ENCODE data around the gene KCTD3.

KCTD3 gene

DNA sequence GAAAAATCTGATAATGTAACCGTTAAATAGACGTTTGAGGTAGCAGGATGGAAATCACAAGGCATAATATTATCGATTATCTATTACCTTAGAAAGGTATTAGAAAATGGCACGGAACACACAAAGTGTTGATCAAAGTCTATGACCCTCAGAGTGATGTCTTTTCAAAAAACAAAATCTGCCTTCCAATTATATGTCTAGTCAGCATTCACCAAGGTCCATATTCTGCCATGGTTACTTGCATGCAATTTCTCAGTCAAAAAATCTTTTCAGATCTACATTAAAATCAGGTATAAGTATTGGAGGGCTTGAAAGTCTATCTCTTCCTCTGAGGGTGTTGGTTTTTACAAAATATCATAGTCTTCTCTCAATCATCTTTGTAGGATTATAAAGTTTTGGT, 81.9 kb downstream of the KCTD3 start:
- H3K9me3 ChIP-seq (ENCODE audit: control insufficient read depth in 2 of 2, low read length in 2 of 2): no peaks in the 10 kb centered on the region
- no peak overlapping the region for H3K4me3 ChIP-seq (ENCODE audit: low read length in 2 of 2)
- H3K27ac ChIP-seq (ENCODE audit: low read depth in 2 of 2, low read length in 2 of 2): no peak overlapping the region
- no peaks in the 10 kb centered on the region for H3K36me3 ChIP-seq (ENCODE audit: control insufficient read depth in 2 of 2, insufficient read depth in 2 of 2, low read length in 2 of 2)
- H3K4me1 ChIP-seq (ENCODE audit: control insufficient read depth in 2 of 2, insufficient read depth in 2 of 2, low read length in 2 of 2): no peaks in the 10 kb centered on the region
- no peaks in the 10 kb centered on the region for H3K27me3 ChIP-seq (ENCODE audit: control insufficient read depth in 2 of 2, insufficient read depth in 2 of 2, low read length in 2 of 2)
- H3K9ac ChIP-seq (ENCODE audit: low read depth in 1 of 2, low read length in 2 of 2): no peak overlapping the region

DNA sequence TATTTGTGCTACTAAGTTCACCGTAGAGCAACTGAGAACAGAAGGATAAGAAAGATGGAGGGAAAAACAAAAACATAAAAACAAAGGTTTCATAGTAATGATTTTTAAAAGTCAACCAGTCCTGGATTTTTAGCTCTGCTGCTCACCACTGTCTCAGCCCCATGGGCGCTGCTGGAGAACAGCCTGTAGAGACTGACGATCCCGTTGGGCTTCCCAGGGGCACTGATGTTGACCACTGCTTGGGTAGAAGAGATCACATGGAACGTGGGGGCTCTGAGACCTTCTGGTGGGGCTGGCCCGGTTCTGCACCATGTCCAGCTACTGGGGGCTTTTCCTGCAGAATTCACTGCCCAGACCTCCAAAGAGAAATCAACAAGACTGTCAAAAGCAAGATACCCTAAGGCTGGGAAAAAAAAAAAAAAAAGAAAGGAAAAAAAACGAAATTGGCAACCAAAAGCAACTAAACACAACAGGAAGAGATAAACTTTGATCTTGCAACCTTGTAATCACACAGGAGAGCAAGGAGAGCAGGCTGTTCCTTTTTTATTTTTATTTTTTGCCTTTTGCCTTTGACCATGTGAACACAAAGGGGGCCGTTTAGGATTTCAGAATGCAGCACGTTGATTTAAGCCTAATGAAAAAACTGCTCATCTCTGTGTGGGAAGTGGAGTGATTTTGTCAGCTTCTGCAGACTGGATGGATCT, 83.5 kb downstream of the KCTD3 start:
- Histone ChIP-seq H3K27me3 (ENCODE audit: control insufficient read depth in 2 of 2, insufficient read depth in 2 of 2, low read length in 2 of 2) (no peaks in the 10 kb centered on the region), H3K4me1 (ENCODE audit: control insufficient read depth in 2 of 2, insufficient read depth in 2 of 2, low read length in 2 of 2) (no peaks in the 10 kb centered on the region), H3K27ac (ENCODE audit: low read depth in 2 of 2, low read length in 2 of 2) (no peak overlapping the region), H3K4me3 (ENCODE audit: low read length in 2 of 2) (no peak overlapping the region), H3K9ac (ENCODE audit: low read depth in 1 of 2, low read length in 2 of 2) (no peak overlapping the region), H3K9me3 (ENCODE audit: control insufficient read depth in 2 of 2, low read length in 2 of 2) (no peaks in the 10 kb centered on the region), H3K36me3 (ENCODE audit: control insufficient read depth in 2 of 2, insufficient read depth in 2 of 2, low read length in 2 of 2) (no peaks in the 10 kb centered on the region)

DNA sequence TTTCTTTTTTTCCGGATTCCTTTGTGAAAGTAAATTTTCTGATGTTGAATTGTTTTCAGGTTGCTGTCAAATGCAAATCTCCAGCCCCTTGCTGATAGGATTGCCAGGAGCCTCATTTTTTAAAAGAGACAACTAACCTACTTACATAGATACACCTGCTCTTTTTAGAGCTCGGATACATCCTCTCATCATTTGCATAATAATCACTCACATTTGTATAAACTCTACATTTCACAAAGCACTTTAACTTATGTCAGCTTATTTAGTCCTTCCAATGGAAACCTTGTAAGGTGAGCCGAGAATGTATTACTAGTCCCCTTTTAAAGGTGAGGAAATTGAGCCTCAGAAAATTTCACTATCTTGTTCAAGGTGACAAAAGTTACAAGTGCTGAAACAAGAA, 84.8 kb downstream of the KCTD3 start:
- Histone ChIP-seq H3K9me3 (ENCODE audit: control insufficient read depth in 2 of 2, low read length in 2 of 2) (no peaks in the 10 kb centered on the region), H3K9ac (ENCODE audit: low read depth in 1 of 2, low read length in 2 of 2) (no peak overlapping the region), H3K36me3 (ENCODE audit: control insufficient read depth in 2 of 2, insufficient read depth in 2 of 2, low read length in 2 of 2) (no peaks in the 10 kb centered on the region), H3K4me3 (ENCODE audit: low read length in 2 of 2) (no peak overlapping the region), H3K27ac (ENCODE audit: low read depth in 2 of 2, low read length in 2 of 2) (no peak overlapping the region), H3K4me1 (ENCODE audit: control insufficient read depth in 2 of 2, insufficient read depth in 2 of 2, low read length in 2 of 2) (no peaks in the 10 kb centered on the region), H3K27me3 (ENCODE audit: control insufficient read depth in 2 of 2, insufficient read depth in 2 of 2, low read length in 2 of 2) (no peaks in the 10 kb centered on the region)

DNA sequence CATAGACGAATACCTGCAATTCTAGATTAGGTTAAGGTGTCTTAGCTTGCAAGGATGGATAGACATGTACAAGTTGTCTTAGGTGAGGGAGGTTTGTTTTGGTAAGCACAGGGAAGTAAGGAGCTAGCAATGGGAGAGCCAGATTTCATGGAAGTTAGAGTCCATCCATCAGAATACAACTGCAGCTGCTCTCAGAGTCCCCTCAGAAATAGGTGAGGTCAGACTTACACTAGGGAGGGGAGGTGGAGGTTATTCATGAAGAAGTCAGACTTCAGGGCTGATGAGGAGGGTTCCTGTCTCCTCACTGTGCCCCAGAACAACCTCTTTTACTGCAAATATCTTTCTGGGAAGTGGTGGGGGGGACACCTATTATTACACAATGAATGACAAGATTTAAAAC, 85.3 kb downstream of the KCTD3 start:
- no peaks in the 10 kb centered on the region for H3K4me1 ChIP-seq (ENCODE audit: control insufficient read depth in 2 of 2, insufficient read depth in 2 of 2, low read length in 2 of 2)
- H3K9ac ChIP-seq (ENCODE audit: low read depth in 1 of 2, low read length in 2 of 2): no peak overlapping the region
- H3K36me3 ChIP-seq (ENCODE audit: control insufficient read depth in 2 of 2, insufficient read depth in 2 of 2, low read length in 2 of 2): no peaks in the 10 kb centered on the region
- H3K9me3 ChIP-seq (ENCODE audit: control insufficient read depth in 2 of 2, low read length in 2 of 2): no peaks in the 10 kb centered on the region
- H3K27me3 ChIP-seq (ENCODE audit: control insufficient read depth in 2 of 2, insufficient read depth in 2 of 2, low read length in 2 of 2): no peaks in the 10 kb centered on the region
- H3K27ac ChIP-seq (ENCODE audit: low read depth in 2 of 2, low read length in 2 of 2): no peak overlapping the region
- no peak overlapping the region for H3K4me3 ChIP-seq (ENCODE audit: low read length in 2 of 2)

DNA sequence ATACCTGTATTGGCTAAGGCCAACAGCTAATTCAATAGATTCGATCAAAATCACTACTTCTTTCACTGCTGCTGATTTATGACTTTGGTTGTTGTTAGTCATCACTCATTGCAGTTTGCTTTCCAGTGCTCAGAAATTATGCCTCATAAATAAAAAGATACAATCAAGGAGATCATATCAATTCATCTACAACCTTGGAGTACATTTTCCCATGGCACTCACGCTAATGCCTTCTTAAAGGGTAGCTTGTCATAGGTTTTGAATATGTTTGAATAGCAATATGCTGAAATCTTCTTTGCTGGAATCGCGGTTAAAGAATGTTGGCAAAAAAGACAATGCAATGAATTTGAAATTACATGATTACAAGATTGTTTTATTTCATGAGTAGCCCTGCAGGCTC, 89.9 kb downstream of the KCTD3 start:
- no peak overlapping the region for H3K9ac ChIP-seq (ENCODE audit: low read depth in 1 of 2, low read length in 2 of 2)
- H3K4me3 ChIP-seq (ENCODE audit: low read length in 2 of 2): no peak overlapping the region
- no peaks in the 10 kb centered on the region for H3K27me3 ChIP-seq (ENCODE audit: control insufficient read depth in 2 of 2, insufficient read depth in 2 of 2, low read length in 2 of 2)
- H3K36me3 ChIP-seq (ENCODE audit: control insufficient read depth in 2 of 2, insufficient read depth in 2 of 2, low read length in 2 of 2): no peaks in the 10 kb centered on the region
- no peak overlapping the region for H3K27ac ChIP-seq (ENCODE audit: low read depth in 2 of 2, low read length in 2 of 2)
- no peaks in the 10 kb centered on the region for H3K9me3 ChIP-seq (ENCODE audit: control insufficient read depth in 2 of 2, low read length in 2 of 2)
- no peaks in the 10 kb centered on the region for H3K4me1 ChIP-seq (ENCODE audit: control insufficient read depth in 2 of 2, insufficient read depth in 2 of 2, low read length in 2 of 2)

DNA sequence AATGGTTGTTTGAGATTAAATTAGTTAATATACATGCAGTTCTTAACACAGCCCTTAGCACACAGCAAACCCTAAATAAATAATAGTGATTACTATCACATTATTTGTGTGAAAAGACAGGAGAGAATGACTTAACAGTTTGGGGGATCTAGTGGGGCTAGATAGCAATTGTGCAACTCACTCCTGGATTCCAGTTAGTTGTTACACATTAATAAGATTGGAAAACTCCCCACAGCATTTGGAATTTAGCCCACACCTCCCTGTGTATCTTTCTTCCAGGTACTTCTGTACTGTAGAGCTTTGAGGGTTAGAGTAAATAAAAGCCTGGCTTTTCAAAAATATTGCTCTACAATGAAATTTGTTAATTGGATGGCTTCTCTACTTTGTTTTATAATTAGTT, 93.2 kb downstream of the KCTD3 start:
- Histone ChIP-seq H3K9ac (ENCODE audit: low read depth in 1 of 2, low read length in 2 of 2) (no peak overlapping the region), H3K27me3 (ENCODE audit: control insufficient read depth in 2 of 2, insufficient read depth in 2 of 2, low read length in 2 of 2) (no peaks in the 10 kb centered on the region), H3K4me3 (ENCODE audit: low read length in 2 of 2) (no peak overlapping the region), H3K27ac (ENCODE audit: low read depth in 2 of 2, low read length in 2 of 2) (no peak overlapping the region), H3K9me3 (ENCODE audit: control insufficient read depth in 2 of 2, low read length in 2 of 2) (no peaks in the 10 kb centered on the region), H3K36me3 (ENCODE audit: control insufficient read depth in 2 of 2, insufficient read depth in 2 of 2, low read length in 2 of 2) (no peaks in the 10 kb centered on the region), H3K4me1 (ENCODE audit: control insufficient read depth in 2 of 2, insufficient read depth in 2 of 2, low read length in 2 of 2) (no peaks in the 10 kb centered on the region)

DNA sequence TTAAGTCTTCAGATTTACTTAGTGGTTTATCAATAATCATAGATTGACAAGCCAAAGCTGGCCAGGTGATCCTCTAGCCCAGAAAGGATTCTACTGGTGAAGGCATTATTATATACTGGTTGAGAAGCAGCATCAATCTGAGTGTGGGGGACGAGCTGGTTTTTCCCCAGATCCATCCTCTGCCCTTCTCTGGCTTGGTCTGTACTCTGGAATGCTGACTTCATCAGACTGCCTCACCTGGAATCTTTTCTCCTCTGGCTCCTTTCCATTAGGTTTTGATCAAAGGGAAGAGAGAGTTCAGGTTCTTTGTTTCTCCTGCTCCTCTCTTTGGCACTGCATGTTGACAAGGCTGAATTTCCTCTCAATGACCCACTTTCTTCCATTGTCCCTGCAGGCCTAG, 93.9 kb downstream of the KCTD3 start:
- Histone ChIP-seq H3K27ac (ENCODE audit: low read depth in 2 of 2, low read length in 2 of 2) (no peak overlapping the region), H3K9me3 (ENCODE audit: control insufficient read depth in 2 of 2, low read length in 2 of 2) (no peaks in the 10 kb centered on the region), H3K4me3 (ENCODE audit: low read length in 2 of 2) (no peak overlapping the region), H3K4me1 (ENCODE audit: control insufficient read depth in 2 of 2, insufficient read depth in 2 of 2, low read length in 2 of 2) (no peaks in the 10 kb centered on the region), H3K36me3 (ENCODE audit: control insufficient read depth in 2 of 2, insufficient read depth in 2 of 2, low read length in 2 of 2) (no peaks in the 10 kb centered on the region), H3K9ac (ENCODE audit: low read depth in 1 of 2, low read length in 2 of 2) (no peak overlapping the region), H3K27me3 (ENCODE audit: control insufficient read depth in 2 of 2, insufficient read depth in 2 of 2, low read length in 2 of 2) (no peaks in the 10 kb centered on the region)

DNA sequence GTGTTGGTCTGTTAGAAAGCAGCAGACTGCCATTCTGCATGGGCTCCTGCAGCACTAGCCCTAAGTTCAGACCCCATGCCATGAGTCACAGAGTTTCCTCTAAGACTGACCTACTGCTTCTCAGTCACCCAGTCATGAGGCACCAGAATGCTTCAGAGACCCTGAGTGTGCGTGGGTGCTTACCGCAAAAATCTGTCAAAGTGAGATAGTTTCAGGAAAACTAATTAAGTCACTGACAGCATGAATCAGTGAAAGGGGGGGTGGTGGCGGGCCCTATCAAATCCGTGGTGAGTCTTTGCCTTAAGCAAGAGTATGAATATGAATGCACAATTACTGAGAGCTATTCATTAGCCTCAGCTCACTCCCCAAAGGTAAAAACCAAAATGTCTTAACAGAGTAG, 98.1 kb downstream of the KCTD3 start:
- Histone ChIP-seq H3K36me3 (ENCODE audit: control insufficient read depth in 2 of 2, insufficient read depth in 2 of 2, low read length in 2 of 2) (no peaks in the 10 kb centered on the region), H3K4me3 (ENCODE audit: low read length in 2 of 2) (no peak overlapping the region), H3K9ac (ENCODE audit: low read depth in 1 of 2, low read length in 2 of 2) (no peak overlapping the region), H3K27me3 (ENCODE audit: control insufficient read depth in 2 of 2, insufficient read depth in 2 of 2, low read length in 2 of 2) (no peaks in the 10 kb centered on the region), H3K4me1 (ENCODE audit: control insufficient read depth in 2 of 2, insufficient read depth in 2 of 2, low read length in 2 of 2) (no peaks in the 10 kb centered on the region), H3K9me3 (ENCODE audit: control insufficient read depth in 2 of 2, low read length in 2 of 2) (no peaks in the 10 kb centered on the region), H3K27ac (ENCODE audit: low read depth in 2 of 2, low read length in 2 of 2) (no peak overlapping the region)

DNA sequence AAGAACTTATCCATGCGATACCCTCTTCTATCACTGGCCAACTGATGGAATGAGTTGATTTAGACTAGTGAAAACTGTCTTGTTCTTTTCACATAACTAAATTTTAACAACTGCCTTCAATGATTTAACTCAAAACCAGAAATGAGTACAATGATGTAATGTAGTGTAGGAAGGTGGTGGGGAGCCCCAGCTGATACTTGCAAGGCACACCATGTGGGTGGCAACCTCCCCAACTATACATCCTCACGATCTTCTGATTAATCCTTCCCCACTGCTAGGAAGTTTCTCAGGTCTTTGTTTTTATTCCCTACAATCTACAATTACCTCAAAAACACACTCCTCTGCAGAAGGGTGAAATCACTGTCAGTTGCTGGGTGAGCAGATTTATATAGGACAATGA, 100.7 kb downstream of the KCTD3 start:
- no peaks in the 10 kb centered on the region for H3K36me3 ChIP-seq (ENCODE audit: control insufficient read depth in 2 of 2, insufficient read depth in 2 of 2, low read length in 2 of 2)
- no peaks in the 10 kb centered on the region for H3K27me3 ChIP-seq (ENCODE audit: control insufficient read depth in 2 of 2, insufficient read depth in 2 of 2, low read length in 2 of 2)
- no peak overlapping the region for H3K4me3 ChIP-seq (ENCODE audit: low read length in 2 of 2)
- no peaks in the 10 kb centered on the region for H3K9me3 ChIP-seq (ENCODE audit: control insufficient read depth in 2 of 2, low read length in 2 of 2)
- H3K27ac ChIP-seq (ENCODE audit: low read depth in 2 of 2, low read length in 2 of 2): no peak overlapping the region
- H3K4me1 ChIP-seq (ENCODE audit: control insufficient read depth in 2 of 2, insufficient read depth in 2 of 2, low read length in 2 of 2): no peaks in the 10 kb centered on the region
- H3K9ac ChIP-seq (ENCODE audit: low read depth in 1 of 2, low read length in 2 of 2): no peak overlapping the region

DNA sequence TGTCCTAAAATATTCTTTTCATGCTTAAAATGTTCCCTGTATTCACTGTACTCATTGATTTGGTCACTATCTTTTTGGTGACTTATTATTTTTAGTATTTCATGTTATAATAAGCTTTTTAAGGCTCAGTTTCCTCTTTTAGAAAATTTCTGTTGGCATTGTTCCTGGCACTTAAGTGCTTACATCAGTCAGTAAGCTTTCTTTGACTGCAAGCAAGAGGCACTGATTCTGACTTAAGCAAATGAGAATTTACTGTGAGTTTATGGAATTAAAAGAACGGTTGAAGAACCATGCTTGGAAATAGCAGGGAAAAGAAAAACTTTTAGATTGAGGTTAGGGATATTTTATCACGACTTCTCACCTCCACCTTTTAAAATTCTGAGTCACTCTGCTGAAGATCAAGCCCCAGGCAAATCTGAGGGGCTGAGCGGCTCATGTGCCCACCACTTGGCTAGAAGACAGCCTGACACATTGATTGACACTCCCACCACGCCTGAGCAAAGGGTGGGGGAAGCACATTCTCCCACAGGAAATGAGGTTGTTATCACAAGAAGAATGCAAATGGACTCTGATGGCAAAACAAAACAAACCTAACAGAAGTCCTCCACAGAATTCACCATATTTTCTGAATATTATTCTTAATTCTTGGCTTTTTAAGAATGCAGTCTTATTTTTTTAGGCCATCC, 102.8 kb downstream of the KCTD3 start:
- no peak overlapping the region for H3K9ac ChIP-seq (ENCODE audit: low read depth in 1 of 2, low read length in 2 of 2)
- H3K4me1 ChIP-seq (ENCODE audit: control insufficient read depth in 2 of 2, insufficient read depth in 2 of 2, low read length in 2 of 2): no peaks in the 10 kb centered on the region
- no peak overlapping the region for H3K4me3 ChIP-seq (ENCODE audit: low read length in 2 of 2)
- H3K27ac ChIP-seq (ENCODE audit: low read depth in 2 of 2, low read length in 2 of 2): no peak overlapping the region
- H3K27me3 ChIP-seq (ENCODE audit: control insufficient read depth in 2 of 2, insufficient read depth in 2 of 2, low read length in 2 of 2): no peaks in the 10 kb centered on the region
- no peaks in the 10 kb centered on the region for H3K36me3 ChIP-seq (ENCODE audit: control insufficient read depth in 2 of 2, insufficient read depth in 2 of 2, low read length in 2 of 2)
- no peaks in the 10 kb centered on the region for H3K9me3 ChIP-seq (ENCODE audit: control insufficient read depth in 2 of 2, low read length in 2 of 2)
